DND-41 (cell line): Measurements from ENCODE around the gene KRTAP17-1.

ENCODE experiments used
- ATAC-seq: fragments of 200-7000 bp; cut with Tn5 transposase; 3 replicates; pipeline ENCODE4 v1.9.1; 2021; ENCODE audit warnings: low read depth; ENCODE audit not compliant: insufficient read depth
- DNase-seq: peaks from one replicate; pipeline ENCODE4 v3.0.0-alpha.2; 2020
- H2AFZ ChIP-seq: 2 replicates; pipeline ENCODE4 v1.6.0; 2012; ENCODE audit warnings: low read depth, low read length
- H3K27ac ChIP-seq: 2 replicates; pipeline ENCODE4 v1.5.1; 2012; ENCODE audit warnings: low read length, inconsistent platforms
- H3K27me3 ChIP-seq: fragments of 200-600 bp; sonication (generic); 2 replicates; pipeline ENCODE4 v1.6.0; 2012; ENCODE audit warnings: low read length, mild to moderate bottlenecking, inconsistent platforms; ENCODE audit not compliant: insufficient read depth, poor library complexity
- H3K36me3 ChIP-seq: 2 replicates; pipeline ENCODE4 v1.5.1; 2012; ENCODE audit warnings: low read length, inconsistent platforms; ENCODE audit not compliant: insufficient read depth
- H3K4me1 ChIP-seq: 2 replicates; pipeline ENCODE4 v1.5.1; 2012; ENCODE audit warnings: mild to moderate bottlenecking, low read length; ENCODE audit not compliant: insufficient read depth
- H3K4me2 ChIP-seq: 2 replicates; pipeline ENCODE4 v1.6.0; 2012; ENCODE audit warnings: mild to moderate bottlenecking, moderate library complexity, low read length, inconsistent platforms; ENCODE audit not compliant: insufficient read depth
- H3K4me3 ChIP-seq, 2 experiments: fragments of 200-600 bp in 1 of 2; shearing (Covaris generic) in 1 of 2; 2 replicates each; pipeline ENCODE4 v1.5.1; 2012 to 2016; ENCODE audit warnings: inconsistent platforms in 2 of 2, low read length in 2 of 2, mild to moderate bottlenecking in 2 of 2, low read depth in 1 of 2, moderate library complexity in 1 of 2
- H3K79me2 ChIP-seq: 2 replicates; pipeline ENCODE4 v1.6.0; 2012; ENCODE audit warnings: low read length, inconsistent platforms; ENCODE audit not compliant: insufficient read depth
- H3K9ac ChIP-seq: 2 replicates; pipeline ENCODE4 v1.6.0; 2012; ENCODE audit warnings: low read depth, mild to moderate bottlenecking, inconsistent platforms, low read length, moderate library complexity
- H3K9me3 ChIP-seq: 2 replicates; pipeline ENCODE4 v1.5.1; 2012; ENCODE audit warnings: low read length, moderate library complexity, mild to moderate bottlenecking, inconsistent platforms; ENCODE audit not compliant: insufficient read depth, severe bottlenecking
- H4K20me1 ChIP-seq: 2 replicates; pipeline ENCODE4 v1.6.0; 2012; ENCODE audit warnings: low read length; ENCODE audit not compliant: insufficient read depth
- CTCF ChIP-seq: IDR thresholded peaks from 2 replicates; pipeline ENCODE4 v1.5.1; 2012; ENCODE audit warnings: borderline replicate concordance, low read length, moderate library complexity, mild to moderate bottlenecking; ENCODE audit not compliant: poor library complexity, severe bottlenecking; ENCODE audit errors: extremely low read depth
- EZH2 ChIP-seq: IDR thresholded peaks from 3 replicates; pipeline ENCODE4 v1.6.1; 2012; ENCODE audit warnings: borderline replicate concordance, low read depth, mild to moderate bottlenecking, moderate library complexity, low read length, inconsistent platforms; ENCODE audit not compliant: severe bottlenecking

Gene KRTAP17-1

GRCh38 chr17:41333836-41334235 is 18.3 kb upstream of the KRTAP17-1 start:
- H4K20me1 ChIP-seq, result no peaks in the 10 kb centered on the region
- H3K9me3 ChIP-seq, result no peaks in the 10 kb centered on the region
- no peak overlapping the region for H3K4me3 ChIP-seq
- no peak overlapping the region for H2AFZ ChIP-seq
- ATAC-seq (no peak), DNase-seq (no peak)
- TF ChIP-seq EZH2, result no peak
- no peak for TF ChIP-seq CTCF
- no peaks in the 10 kb centered on the region for H3K36me3 ChIP-seq
- no peaks in the 10 kb centered on the region for H3K4me1 ChIP-seq
- H3K79me2 ChIP-seq, result no peaks in the 10 kb centered on the region
- H3K27me3 ChIP-seq, result peaks cover 6% of the 10 kb centered on the region
- no peak overlapping the region for H3K27ac ChIP-seq
- no peak overlapping the region for H3K4me2 ChIP-seq
- H3K9ac ChIP-seq, result no peak overlapping the region

DNA sequence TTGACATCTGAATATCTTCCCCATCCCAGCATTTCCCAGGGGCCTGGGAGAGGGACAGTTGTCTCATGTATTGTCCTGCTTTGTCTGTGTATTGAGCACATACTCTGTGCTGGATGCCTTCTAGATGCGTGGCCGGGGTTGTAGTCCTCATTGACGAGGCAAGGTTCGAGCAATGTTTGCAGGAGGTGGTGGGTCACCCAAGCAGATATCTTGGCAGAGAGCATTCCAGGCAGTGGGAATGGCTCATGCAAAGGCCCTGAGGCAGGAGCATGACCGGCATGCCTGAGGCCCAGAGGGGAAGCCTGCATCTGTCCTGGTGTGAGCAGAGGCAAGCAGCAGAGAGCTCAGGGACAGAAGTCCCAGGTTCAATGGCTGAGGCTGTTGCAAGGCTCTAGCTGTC is 17.6 kb upstream of the KRTAP17-1 start:
- TF ChIP-seq CTCF, result no peak
- no peak for TF ChIP-seq EZH2
- DNase-seq (no peak), ATAC-seq (no peak)
- Histone ChIP-seq H3K4me2 (no peak overlapping the region), H3K36me3 (no peaks in the 10 kb centered on the region), H3K9me3 (no peaks in the 10 kb centered on the region), H3K79me2 (no peaks in the 10 kb centered on the region), H3K9ac (no peak overlapping the region), H2AFZ (no peak overlapping the region), H3K27me3 (peaks cover 6% of the 10 kb centered on the region), H3K4me3 (no peak overlapping the region), H3K27ac (no peak overlapping the region), H4K20me1 (no peaks in the 10 kb centered on the region), H3K4me1 (no peaks in the 10 kb centered on the region)

- no peaks in the 10 kb centered on the region for H3K9me3 ChIP-seq
- H3K27me3 ChIP-seq, result peaks cover 6% of the 10 kb centered on the region
- H4K20me1 ChIP-seq, result no peaks in the 10 kb centered on the region
- TF ChIP-seq EZH2, result no peak
- no peak for ATAC-seq
- no peak for DNase-seq
- H3K4me3 ChIP-seq, result no peak overlapping the region
- no peak overlapping the region for H2AFZ ChIP-seq
- no peaks in the 10 kb centered on the region for H3K36me3 ChIP-seq
- H3K27ac ChIP-seq, result no peak overlapping the region
- H3K4me1 ChIP-seq, result no peaks in the 10 kb centered on the region
- H3K79me2 ChIP-seq, result no peaks in the 10 kb centered on the region
- H3K4me2 ChIP-seq, result no peak overlapping the region
- H3K9ac ChIP-seq, result no peak overlapping the region
These were observed 16.7 kb upstream of the KRTAP17-1 start for GRCh38 chr17:41332239-41332638.

DNA sequence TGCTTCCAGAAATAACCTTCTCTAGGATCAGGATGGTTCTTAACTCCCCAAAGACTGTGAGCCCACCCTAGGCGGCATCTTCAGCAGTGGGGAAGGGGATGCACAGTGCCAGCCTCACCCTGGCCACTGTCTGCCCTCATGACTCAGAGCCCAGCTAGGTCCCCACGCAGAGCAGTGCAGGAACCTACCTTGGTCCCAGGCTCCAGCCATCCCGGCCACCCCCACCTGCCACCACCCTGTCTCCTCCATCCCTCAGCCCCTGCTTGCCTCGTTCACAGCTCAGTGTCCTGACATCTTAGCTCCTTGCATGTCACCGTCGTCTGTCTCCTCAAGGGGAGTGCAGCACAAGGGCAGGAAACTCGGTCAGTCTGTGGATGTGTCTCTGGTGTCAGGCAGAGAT is 16.1 kb upstream of the KRTAP17-1 start:
- H3K9me3 ChIP-seq, result no peaks in the 10 kb centered on the region
- H3K4me2 ChIP-seq, result no peak overlapping the region
- H3K36me3 ChIP-seq, result no peaks in the 10 kb centered on the region
- DNase-seq, result no peak
- H3K4me3 ChIP-seq, result no peak overlapping the region
- H3K9ac ChIP-seq, result no peak overlapping the region
- H3K27ac ChIP-seq, result no peak overlapping the region
- no peak overlapping the region for H2AFZ ChIP-seq
- peaks cover 6% of the 10 kb centered on the region for H3K27me3 ChIP-seq
- TF ChIP-seq EZH2 (no peak), CTCF (no peak)
- no peak for ATAC-seq
- H4K20me1 ChIP-seq, result no peaks in the 10 kb centered on the region
- H3K79me2 ChIP-seq, result no peaks in the 10 kb centered on the region
- no peaks in the 10 kb centered on the region for H3K4me1 ChIP-seq
